Measurements from ENCODE around the gene KCNB1. TPM values are rescaled to one million over a fixed set of nuclear protein-coding genes. Genes with fewer than 3 reads are reported as not detected.
A peak's percentile ranks its signal among the peaks of the same experiment; 100 is the strongest.

Gene KCNB1
- total RNA-seq, 1 experiment from 2014 or later, result 0.68 TPM

GRCh38 chr20:49483018-49483695 lies 689 bp upstream of the KCNB1 start:
- Histone ChIP-seq H2BK5ac (ENCODE audit: insufficient read length, low read length) (no peak overlapping the region), H3K56ac (ENCODE audit: insufficient read length, low read depth, low read length) (no peak overlapping the region), H4K91ac (ENCODE audit: insufficient read length, low read depth, low read length) (no peak overlapping the region), H3K4me1 (ENCODE audit: insufficient read depth, low read length) (no peaks in the 10 kb centered on the region), H3K27ac (ENCODE audit: insufficient read length, low read depth, low read length) (no peak overlapping the region), H2AK5ac (ENCODE audit: insufficient read length, low read length) (no peak overlapping the region), H4K20me1 (ENCODE audit: control insufficient read depth, insufficient read depth, insufficient read length) (no peaks in the 10 kb centered on the region), H3K9me3 (ENCODE audit: control insufficient read depth, low read depth, low read length) (no peaks in the 10 kb centered on the region), H2BK12ac (ENCODE audit: insufficient read length, low read depth, low read length) (no peak overlapping the region), H3K14ac (ENCODE audit: insufficient read depth, low read length) (no peak overlapping the region), H4K5ac (ENCODE audit: insufficient read length, low read depth, low read length) (no peak overlapping the region), H3K23ac (ENCODE audit: insufficient read length, low read depth, low read length) (no peak overlapping the region), H3K9ac (ENCODE audit: extremely low read depth, insufficient read length, low read length) (no peak overlapping the region), H2AFZ (ENCODE audit: low read length) (no peak overlapping the region), H3K23me2 (ENCODE audit: insufficient read length, low read depth, low read length, poor library complexity, severe bottlenecking) (peaks cover 14% of the 10 kb centered on the region), H3T11ph (ENCODE audit: low read length) (no peak overlapping the region), H4K8ac (replicated peaks; ENCODE audit: insufficient read length, low read depth, low read length) (no peak overlapping the region), H2BK20ac (ENCODE audit: low read depth, low read length, poor library complexity, severe bottlenecking) (no peak overlapping the region), H2BK120ac (ENCODE audit: low read depth, low read length, poor library complexity, severe bottlenecking) (no peak overlapping the region), H3K27me3 (ENCODE audit: insufficient read depth, low read length) (no peaks in the 10 kb centered on the region; the same call in 1 of the 2 replicates), H3K4ac (ENCODE audit: low read depth, low read length) (no peak overlapping the region), H3K18ac (ENCODE audit: insufficient read length, low read depth, low read length) (no peak overlapping the region), H3K79me2 (ENCODE audit: insufficient read depth, low read length) (no peaks in the 10 kb centered on the region), H2BK15ac (ENCODE audit: low read depth, low read length) (no peak overlapping the region), H3K4me2 (ENCODE audit: insufficient read depth, insufficient read length, low read length) (peak overlapping the region; percentile 69), H3K79me1 (ENCODE audit: insufficient read depth, low read depth, low read length, poor library complexity, severe bottlenecking) (no peaks in the 10 kb centered on the region)
- TF ChIP-seq CTCF (conservative IDR thresholded peaks at IDR 0.05), result no peak
- Mint-ChIP-seq H3K27ac (no peak overlapping the region), H3K36me3 (ENCODE audit: insufficient read depth in 1 of 3, low read depth in 3 of 3) (peaks cover 0 to 5% (median 2%) of the 10 kb centered on the region in 3 experiments; a peak in 3 of 7 replicates), H3K4me1 (peaks cover 2 to 10% of the 10 kb centered on the region in 2 experiments; a peak in 2 of 4 replicates), H3K9me3 (no peaks in the 10 kb centered on the region; a peak in 1 of 5 replicates), H3K27me3 (ENCODE audit: low read depth) (peaks cover 57% of the 10 kb centered on the region), H3K4me3 (peak overlapping the region; percentile 54 to 78)
- DNase-seq, result peak; percentile 61
- no CpG with 5 or more reads among the region's 27 CpGs for WGBS (ENCODE audit: extremely low coverage, insufficient read length, low lambda C conversion rate)

Data from H9 (cell line).